Measurements from ENCODE around the gene COLEC11.

The COLEC11 gene

GRCh38 chr2:3678212-3678611 lies 83.3 kb downstream of the COLEC11 start:
- no peak for DNase-seq

- DNase-seq, result no peak
These were observed 84.3 kb downstream of the COLEC11 start for GRCh38 chr2:3679180-3679579.

- DNase-seq, result no peak
These were observed 84.9 kb downstream of the COLEC11 start for GRCh38 chr2:3679616-3680393.

- DNase-seq, result no peak
These were observed 85.8 kb downstream of the COLEC11 start for GRCh38 chr2:3680548-3681345.

- no peak for DNase-seq
These were observed 86.7 kb downstream of the COLEC11 start for GRCh38 chr2:3681625-3682024.

- DNase-seq, result no peak
These were observed 87.9 kb downstream of the COLEC11 start for GRCh38 chr2:3682811-3683210.

GRCh38 chr2:3683748-3684454 lies 89.0 kb downstream of the COLEC11 start:
- DNase-seq, result no peak

GRCh38 chr2:3689998-3690748 lies 95.3 kb downstream of the COLEC11 start:
- no peak for DNase-seq

GRCh38 chr2:3692375-3692774 lies 97.5 kb downstream of the COLEC11 start:
- peak; percentile 69 for DNase-seq
